GM12865 (cell line): ENCODE measurements around the gene KDM2B.

Experiments
- DNase-seq: peaks from one replicate; pipeline ENCODE4 v3.0.0; 2010; ENCODE audit warnings: low read depth
- H3K4me3 ChIP-seq: 2 replicates; pipeline ENCODE4 v1.5.1; 2011; ENCODE audit warnings: mild to moderate bottlenecking, low read depth, low read length, control low read depth
- TF ChIP-seq, protein P1 (sequence below): IDR thresholded peaks from 2 replicates; pipeline ENCODE4 v1.5.1; 2011; ENCODE audit warnings: low read length, control low read depth, low read depth, inconsistent platforms; ENCODE audit not compliant: insufficient read depth; ENCODE audit errors: missing control alignments

Gene KDM2B

GRCh38 chr12:121578230-121579189 lies 2.3 kb downstream of the KDM2B start:
- H3K4me3 ChIP-seq, result peak overlapping the region; percentile 63
- no peak for DNase-seq
- TF ChIP-seq, protein P1, sequence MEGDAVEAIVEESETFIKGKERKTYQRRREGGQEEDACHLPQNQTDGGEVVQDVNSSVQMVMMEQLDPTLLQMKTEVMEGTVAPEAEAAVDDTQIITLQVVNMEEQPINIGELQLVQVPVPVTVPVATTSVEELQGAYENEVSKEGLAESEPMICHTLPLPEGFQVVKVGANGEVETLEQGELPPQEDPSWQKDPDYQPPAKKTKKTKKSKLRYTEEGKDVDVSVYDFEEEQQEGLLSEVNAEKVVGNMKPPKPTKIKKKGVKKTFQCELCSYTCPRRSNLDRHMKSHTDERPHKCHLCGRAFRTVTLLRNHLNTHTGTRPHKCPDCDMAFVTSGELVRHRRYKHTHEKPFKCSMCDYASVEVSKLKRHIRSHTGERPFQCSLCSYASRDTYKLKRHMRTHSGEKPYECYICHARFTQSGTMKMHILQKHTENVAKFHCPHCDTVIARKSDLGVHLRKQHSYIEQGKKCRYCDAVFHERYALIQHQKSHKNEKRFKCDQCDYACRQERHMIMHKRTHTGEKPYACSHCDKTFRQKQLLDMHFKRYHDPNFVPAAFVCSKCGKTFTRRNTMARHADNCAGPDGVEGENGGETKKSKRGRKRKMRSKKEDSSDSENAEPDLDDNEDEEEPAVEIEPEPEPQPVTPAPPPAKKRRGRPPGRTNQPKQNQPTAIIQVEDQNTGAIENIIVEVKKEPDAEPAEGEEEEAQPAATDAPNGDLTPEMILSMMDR, result no peak

- TF ChIP-seq, protein P1, result no peak
- DNase-seq, result no peak
- H3K4me3 ChIP-seq, result peak overlapping the region; percentile 21
These were observed 3.2 kb downstream of the KDM2B start for GRCh38 chr12:121577443-121578180.

- DNase-seq, result peak; percentile 55
- TF ChIP-seq, protein P1, result no peak
- H3K4me3 ChIP-seq, result peak overlapping the region; percentile 32
These were observed 3.9 kb downstream of the KDM2B start for GRCh38 chr12:121576851-121577391.

- H3K4me3 ChIP-seq, result peak overlapping the region; percentile 32
- no peak for DNase-seq
- TF ChIP-seq, protein P1, result no peak
These were observed 4.7 kb downstream of the KDM2B start for GRCh38 chr12:121575952-121576625.

DNA sequence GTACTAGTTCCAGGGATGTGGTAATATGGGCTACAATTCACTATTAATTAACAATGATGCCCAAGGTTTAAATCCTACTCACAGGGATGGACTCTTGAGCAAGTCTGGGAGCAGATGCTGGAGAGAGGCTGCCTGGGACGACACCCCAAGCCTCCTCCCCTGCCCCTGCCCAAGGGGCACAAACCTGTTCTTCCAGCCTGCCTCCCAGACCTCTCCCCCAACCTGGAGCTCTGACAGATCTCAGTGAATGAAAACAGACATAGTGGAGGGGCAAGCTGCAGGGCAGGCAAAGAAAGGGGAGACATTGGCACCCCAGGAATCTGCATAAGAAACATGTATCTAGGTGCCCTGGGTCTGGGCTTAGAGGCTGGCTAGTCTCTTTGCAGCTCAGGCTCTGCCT lies 5.8 kb downstream of the KDM2B start:
- TF ChIP-seq, protein P1, result no peak
- DNase-seq, result no peak
- no peak overlapping the region for H3K4me3 ChIP-seq

DNA sequence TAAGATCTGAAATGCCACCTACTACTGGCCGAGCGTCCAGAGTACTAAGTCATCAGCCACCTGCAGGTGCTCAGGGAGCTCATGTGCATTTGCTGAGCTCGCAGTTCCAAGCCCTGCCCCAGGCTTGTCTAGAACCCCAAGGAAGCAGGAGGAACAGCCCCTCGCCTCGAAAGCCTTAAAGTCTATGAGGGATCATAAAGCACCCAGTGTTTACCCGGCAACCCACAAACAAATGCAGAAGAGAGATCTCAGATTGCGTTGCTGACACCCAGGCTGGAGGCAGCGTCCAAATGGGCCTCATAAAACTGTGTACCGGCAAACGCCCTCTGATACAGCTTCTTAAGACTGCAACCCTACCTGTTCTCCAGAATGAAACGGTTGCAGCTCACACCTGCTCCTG lies 6.8 kb downstream of the KDM2B start:
- no peak overlapping the region for H3K4me3 ChIP-seq
- no peak for DNase-seq
- TF ChIP-seq, protein P1, result no peak
